ENCODE measurements around the gene REP15. TPM values are rescaled to one million over a fixed set of nuclear protein-coding genes. Genes with fewer than 3 reads are reported as not detected.

REP15 gene
- total RNA-seq, 1 donor from 2014 or later = 1.6 TPM

DNA sequence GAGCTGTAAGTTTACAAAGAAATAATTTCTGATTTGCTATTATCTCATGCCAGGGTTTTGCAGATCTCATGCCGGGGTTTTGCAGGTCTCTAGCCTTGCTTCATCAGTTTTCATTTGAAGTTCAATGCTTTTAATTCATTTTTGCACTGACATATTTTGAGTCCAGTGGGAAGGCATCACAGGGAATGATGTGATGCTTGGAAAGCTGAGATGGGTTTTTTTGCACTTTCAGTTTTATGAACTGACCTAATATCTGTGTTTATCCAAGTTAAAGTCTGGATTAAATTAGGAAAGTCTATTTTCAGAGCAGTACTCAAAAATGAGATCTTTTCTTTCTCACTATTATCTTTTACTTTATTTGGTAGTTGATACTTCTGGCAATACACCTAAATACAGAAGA lies 23.6 kb upstream of the REP15 start:
- Mint-ChIP-seq H3K4me1 (ENCODE audit: low read depth, unreplicated experiment) (no peaks in the 10 kb centered on the region), H3K36me3 (ENCODE audit: unreplicated experiment) (no peaks in the 10 kb centered on the region), H3K4me3 (ENCODE audit: unreplicated experiment) (no peak overlapping the region), H3K27ac (ENCODE audit: unreplicated experiment) (no peak overlapping the region), H3K27me3 (ENCODE audit: unreplicated experiment) (no peaks in the 10 kb centered on the region), H3K9me3 (ENCODE audit: unreplicated experiment) (no peaks in the 10 kb centered on the region)
- DNase-seq = no peak
- TF ChIP-seq, protein P1, sequence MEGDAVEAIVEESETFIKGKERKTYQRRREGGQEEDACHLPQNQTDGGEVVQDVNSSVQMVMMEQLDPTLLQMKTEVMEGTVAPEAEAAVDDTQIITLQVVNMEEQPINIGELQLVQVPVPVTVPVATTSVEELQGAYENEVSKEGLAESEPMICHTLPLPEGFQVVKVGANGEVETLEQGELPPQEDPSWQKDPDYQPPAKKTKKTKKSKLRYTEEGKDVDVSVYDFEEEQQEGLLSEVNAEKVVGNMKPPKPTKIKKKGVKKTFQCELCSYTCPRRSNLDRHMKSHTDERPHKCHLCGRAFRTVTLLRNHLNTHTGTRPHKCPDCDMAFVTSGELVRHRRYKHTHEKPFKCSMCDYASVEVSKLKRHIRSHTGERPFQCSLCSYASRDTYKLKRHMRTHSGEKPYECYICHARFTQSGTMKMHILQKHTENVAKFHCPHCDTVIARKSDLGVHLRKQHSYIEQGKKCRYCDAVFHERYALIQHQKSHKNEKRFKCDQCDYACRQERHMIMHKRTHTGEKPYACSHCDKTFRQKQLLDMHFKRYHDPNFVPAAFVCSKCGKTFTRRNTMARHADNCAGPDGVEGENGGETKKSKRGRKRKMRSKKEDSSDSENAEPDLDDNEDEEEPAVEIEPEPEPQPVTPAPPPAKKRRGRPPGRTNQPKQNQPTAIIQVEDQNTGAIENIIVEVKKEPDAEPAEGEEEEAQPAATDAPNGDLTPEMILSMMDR (IDR thresholded peaks at IDR 0.05; ENCODE audit: partially characterized antibody, unreplicated experiment) = no peak

DNA sequence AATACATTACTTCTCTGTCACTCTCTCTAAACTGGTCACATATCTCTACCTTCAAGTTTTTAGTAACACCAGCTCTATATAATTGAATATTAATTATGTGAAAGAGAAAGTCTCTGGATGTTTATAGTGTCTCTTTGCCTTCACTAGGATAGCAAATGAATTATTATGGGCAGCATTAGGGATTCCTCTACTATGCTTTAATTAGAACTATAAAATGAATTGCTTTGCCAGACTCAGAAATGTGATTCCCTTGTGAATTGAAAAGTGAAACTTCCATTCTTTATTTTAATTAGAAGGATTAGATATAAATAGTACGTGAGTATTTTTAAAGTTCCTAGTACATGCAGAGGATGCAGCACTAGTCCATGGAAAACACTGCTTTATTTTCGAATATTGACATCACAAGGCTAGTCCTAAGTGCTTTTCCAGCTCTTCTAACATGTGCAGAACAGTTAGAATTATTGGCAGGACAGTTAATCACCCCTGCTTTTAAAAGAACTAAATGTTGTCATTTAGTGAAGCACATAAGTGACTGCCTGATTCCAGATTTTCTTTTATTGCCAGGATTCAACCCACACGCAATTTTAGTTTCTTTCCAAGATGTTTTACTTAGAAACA lies 23.0 kb upstream of the REP15 start:
- no peaks in the 10 kb centered on the region for H3K4me1 Mint-ChIP-seq (ENCODE audit: low read depth, unreplicated experiment)
- TF ChIP-seq, protein P1 (IDR thresholded peaks at IDR 0.05; ENCODE audit: partially characterized antibody, unreplicated experiment) = no peak
- H3K9me3 Mint-ChIP-seq (ENCODE audit: unreplicated experiment) = no peaks in the 10 kb centered on the region
- H3K27me3 Mint-ChIP-seq (ENCODE audit: unreplicated experiment) = no peaks in the 10 kb centered on the region
- no peaks in the 10 kb centered on the region for H3K36me3 Mint-ChIP-seq (ENCODE audit: unreplicated experiment)
- DNase-seq = no peak
- no peak overlapping the region for H3K27ac Mint-ChIP-seq (ENCODE audit: unreplicated experiment)
- H3K4me3 Mint-ChIP-seq (ENCODE audit: unreplicated experiment) = no peak overlapping the region

DNA sequence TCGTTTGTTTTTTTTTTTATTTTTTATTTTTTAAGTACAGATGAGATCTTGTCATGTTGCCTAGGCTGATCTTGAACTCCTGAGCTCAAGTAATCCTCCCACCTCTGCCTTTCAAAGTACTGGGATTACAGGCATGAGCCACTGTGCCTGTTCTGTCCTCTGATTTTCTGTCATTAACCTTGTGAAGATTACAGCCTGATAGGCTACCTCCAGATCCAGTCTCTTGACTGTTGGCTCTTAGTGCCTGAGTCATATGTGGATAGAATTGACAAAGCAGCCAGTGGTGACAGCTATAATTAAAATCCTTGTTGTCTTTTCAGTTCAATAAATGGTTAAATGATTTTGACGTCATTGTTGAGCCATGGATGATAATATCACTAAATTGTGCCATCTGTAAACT lies 21.3 kb upstream of the REP15 start:
- Mint-ChIP-seq H3K27me3 (ENCODE audit: unreplicated experiment) (no peaks in the 10 kb centered on the region), H3K27ac (ENCODE audit: unreplicated experiment) (no peak overlapping the region), H3K4me3 (ENCODE audit: unreplicated experiment) (no peak overlapping the region), H3K36me3 (ENCODE audit: unreplicated experiment) (peaks cover 5% of the 10 kb centered on the region), H3K4me1 (ENCODE audit: low read depth, unreplicated experiment) (no peaks in the 10 kb centered on the region), H3K9me3 (ENCODE audit: unreplicated experiment) (no peaks in the 10 kb centered on the region)
- no peak for DNase-seq
- TF ChIP-seq, protein P1 (IDR thresholded peaks at IDR 0.05; ENCODE audit: partially characterized antibody, unreplicated experiment) = no peak

DNA sequence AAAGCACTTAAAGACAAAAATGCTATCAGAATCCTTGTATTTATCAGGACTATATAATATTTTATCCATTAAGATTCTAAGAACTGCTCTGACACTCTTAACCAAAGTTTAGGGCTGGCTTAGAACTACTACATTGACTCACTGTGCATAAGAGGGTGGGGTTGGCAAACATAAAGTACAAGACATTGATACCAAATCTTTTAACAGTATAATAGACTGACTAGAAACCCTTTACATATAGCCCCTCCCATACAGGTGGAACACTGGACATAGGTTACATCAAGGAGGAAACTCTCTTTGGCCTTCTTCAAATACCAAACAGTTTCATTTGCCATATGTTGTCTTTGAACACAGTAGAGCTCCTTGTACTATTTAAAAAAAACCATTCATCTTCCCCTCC lies 15.6 kb upstream of the REP15 start:
- Mint-ChIP-seq H3K36me3 (ENCODE audit: unreplicated experiment) (peaks cover 7% of the 10 kb centered on the region), H3K9me3 (ENCODE audit: unreplicated experiment) (no peaks in the 10 kb centered on the region), H3K4me3 (ENCODE audit: unreplicated experiment) (no peak overlapping the region), H3K27me3 (ENCODE audit: unreplicated experiment) (no peaks in the 10 kb centered on the region), H3K4me1 (ENCODE audit: low read depth, unreplicated experiment) (no peaks in the 10 kb centered on the region), H3K27ac (ENCODE audit: unreplicated experiment) (no peak overlapping the region)
- TF ChIP-seq, protein P1 (IDR thresholded peaks at IDR 0.05; ENCODE audit: partially characterized antibody, unreplicated experiment) = no peak
- no peak for DNase-seq

DNA sequence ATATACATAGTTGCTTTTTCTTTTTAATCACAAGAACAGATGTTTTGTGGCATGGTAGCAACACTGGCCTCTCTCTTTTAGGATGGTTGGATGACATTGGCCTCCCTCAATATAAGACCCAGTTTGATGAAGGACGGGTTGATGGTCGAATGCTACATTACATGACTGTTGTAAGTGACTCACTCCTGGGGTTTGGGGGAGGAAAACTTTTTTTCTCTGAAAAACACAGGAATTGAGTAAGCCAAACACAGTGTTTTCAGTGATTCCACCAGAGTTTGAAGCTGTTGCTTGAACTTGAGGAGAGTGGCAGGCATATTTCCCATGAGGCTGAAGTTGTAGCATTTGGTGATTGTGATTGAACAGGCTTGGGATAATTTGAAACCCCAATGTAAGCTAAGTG lies 13.7 kb upstream of the REP15 start:
- Mint-ChIP-seq H3K4me3 (ENCODE audit: unreplicated experiment) (no peak overlapping the region), H3K4me1 (ENCODE audit: low read depth, unreplicated experiment) (no peaks in the 10 kb centered on the region), H3K27me3 (ENCODE audit: unreplicated experiment) (no peaks in the 10 kb centered on the region), H3K27ac (ENCODE audit: unreplicated experiment) (no peak overlapping the region), H3K9me3 (ENCODE audit: unreplicated experiment) (no peaks in the 10 kb centered on the region), H3K36me3 (ENCODE audit: unreplicated experiment) (peaks cover 7% of the 10 kb centered on the region)
- no peak for DNase-seq
- TF ChIP-seq, protein P1 (IDR thresholded peaks at IDR 0.05; ENCODE audit: partially characterized antibody, unreplicated experiment) = no peak

Measured in glutamatergic neuron (in vitro differentiated cells).